HepG2 (cell line): ENCODE measurements around the gene GRM8. TPM values are rescaled to one million over a fixed set of nuclear protein-coding genes. Genes with fewer than 3 reads are reported as not detected.

Source experiments
- ATAC-seq: fragments of 200-7000 bp; cut with Tn5 transposase; 3 replicates; pipeline ENCODE4 v1.9.1; 2020; ENCODE audit warnings: mild to moderate bottlenecking, moderate library complexity
- BruUV-seq: library from RNA; stranded (reverse); fragments of 400-500 nt; replicated peaks from 2 replicates; lab custom pipeline; 2021; lab: Mats Ljungman, UMichigan
- CTCF ChIA-PET: fragments of 300-600 bp; formaldehyde crosslinking; extraction: SDS; loops from one replicate; lab custom pipeline; 2021; ENCODE audit warnings: low total read pairs, inconsistent platforms, low intra/inter-chr PET ratio; lab: Yijun Ruan, JAX
- POLR2A ChIA-PET: fragments of 350-600 bp; sonication (Branson Sonifier 250); formaldehyde crosslinking; loops from one replicate; lab custom pipeline; 2020; ENCODE audit warnings: antibody characterized with exemption, inconsistent platforms; lab: Yijun Ruan, JAX
- DNase-seq: peaks from one replicate; pipeline ENCODE4 v3.0.0-alpha.2; 2015; ENCODE audit warnings: low spot score
- FAIRE-seq: peaks from 3 replicates; lab custom pipeline; 2011; peaks lifted over from hg19 to GRCh38; lab: Jason Lieb, UNC
- H2AFZ ChIP-seq: one replicate; pipeline ENCODE4 v1.6.1; 2011; ENCODE audit warnings: low read length, inconsistent platforms
- H3K27ac ChIP-seq: fragments of 300-600 bp; 3 replicates; pipeline ENCODE4 v1.8.0; 2011; ENCODE audit warnings: mixed run types, mild to moderate bottlenecking, mixed read lengths, low read length, inconsistent platforms; ENCODE audit not compliant: insufficient read depth; ENCODE audit errors: extremely low read length
- H3K27me3 ChIP-seq, 2 experiments: fragments of 200-600 bp in 1 of 2; 2 replicates in 1 of 2; 3 replicates in 1 of 2; pipeline versions ENCODE4 v1.6.0 to v1.8.0; 2011; ENCODE audit warnings: low read length in 2 of 2, mild to moderate bottlenecking in 2 of 2, moderate library complexity in 2 of 2, inconsistent platforms in 1 of 2; ENCODE audit not compliant: insufficient read depth in 2 of 2, control insufficient read depth in 1 of 2
- H3K36me3 ChIP-seq, 2 experiments: fragments of 200-600 bp in 1 of 2; replicated peaks in 1 of 2; 2 replicates in 1 of 2; 3 replicates in 1 of 2; pipeline versions ENCODE4 v1.5.1 to v1.8.0; 2011; ENCODE audit warnings: low read length in 2 of 2, inconsistent platforms in 1 of 2; ENCODE audit not compliant: insufficient read depth in 2 of 2, control insufficient read depth in 1 of 2
- H3K4me1 ChIP-seq: 2 replicates; pipeline ENCODE4 v1.5.1; 2012; ENCODE audit warnings: low read length, inconsistent platforms; ENCODE audit not compliant: insufficient read depth
- H3K4me2 ChIP-seq: 2 replicates; pipeline ENCODE4 v1.6.0; 2011; ENCODE audit warnings: low read depth, low read length, inconsistent platforms
- H3K4me3 ChIP-seq, 3 experiments: fragments of 200-600 bp in 1 of 3; sonication (generic), shearing (Covaris generic) in 1 of 3; replicated peaks in 1 of 3; 2 replicates each; pipeline ENCODE4 v1.5.1; 2011 to 2016; ENCODE audit warnings: low read length in 3 of 3, inconsistent platforms in 2 of 3, low read depth in 2 of 3, mild to moderate bottlenecking in 2 of 3, control low read depth in 1 of 3, mixed read lengths in 1 of 3; ENCODE audit not compliant: insufficient read depth in 1 of 3
- H3K79me2 ChIP-seq: one replicate; pipeline ENCODE4 v1.6.1; 2011; ENCODE audit warnings: low read length, inconsistent platforms; ENCODE audit not compliant: insufficient read depth
- H3K9ac ChIP-seq: 2 replicates; pipeline ENCODE4 v1.6.0; 2011; ENCODE audit warnings: mild to moderate bottlenecking, low read depth, low read length, inconsistent platforms; ENCODE audit not compliant: insufficient read depth
- H3K9me3 ChIP-seq: 2 replicates; pipeline ENCODE4 v1.5.1; 2012; ENCODE audit warnings: mild to moderate bottlenecking, low read length
- H4K20me1 ChIP-seq: 2 replicates; pipeline ENCODE4 v1.6.0; 2011; ENCODE audit warnings: inconsistent platforms, mild to moderate bottlenecking, low read length, moderate library complexity; ENCODE audit not compliant: insufficient read depth
- ADNP ChIP-seq: sonication (generic); formaldehyde crosslinking; IDR thresholded peaks from 2 replicates; pipeline ENCODE4 v1.4.0; 2020; ENCODE audit warnings: missing genetic modification reagents
- BRD4 ChIP-seq: sonication (generic); formaldehyde crosslinking; IDR thresholded peaks from 2 replicates; pipeline ENCODE4 v1.4.0; 2020; ENCODE audit warnings: missing genetic modification reagents
- CBX1 ChIP-seq: IDR thresholded peaks from one replicate; pipeline ENCODE4 v1.6.1; 2016; ENCODE audit warnings: antibody characterized with exemption, low read depth
- FOXO1 ChIP-seq: sonication (generic); formaldehyde crosslinking; IDR thresholded peaks from 2 replicates; pipeline ENCODE4 v1.4.0; 2020; ENCODE audit warnings: missing genetic modification reagents
- HIC2 ChIP-seq: sonication (generic); formaldehyde crosslinking; IDR thresholded peaks from 2 replicates; pipeline ENCODE4 v1.9.0; 2022; ENCODE audit warnings: low read depth, missing genetic modification reagents
- HOMEZ ChIP-seq: IDR thresholded peaks from 2 replicates; pipeline ENCODE4 v1.6.1; 2016; ENCODE audit warnings: low read depth
- MAFG ChIP-seq: sonication (generic); formaldehyde crosslinking; IDR thresholded peaks from 2 replicates; pipeline ENCODE4 v1.5.1; 2020; ENCODE audit warnings: mild to moderate bottlenecking, missing genetic modification reagents
- PAXIP1 ChIP-seq: sonication (generic); formaldehyde crosslinking; conservative IDR thresholded peaks from 2 replicates; pipeline ENCODE4 v1.4.0; 2020; ENCODE audit warnings: mild to moderate bottlenecking, missing genetic modification reagents, moderate library complexity
- SMARCC2 ChIP-seq: fragments of 450-650 bp; IDR thresholded peaks from 2 replicates; pipeline ENCODE4 v1.6.1; 2017; ENCODE audit warnings: antibody characterized with exemption, mild to moderate bottlenecking
- ZBTB44 ChIP-seq: sonication (generic); formaldehyde crosslinking; IDR thresholded peaks from 2 replicates; pipeline ENCODE4 v1.4.0; 2020; ENCODE audit warnings: missing genetic modification reagents
- ZNF431 ChIP-seq: sonication (generic); formaldehyde crosslinking; IDR thresholded peaks from 2 replicates; pipeline ENCODE4 v1.9.0; 2022; ENCODE audit warnings: missing genetic modification reagents, low read depth, mild to moderate bottlenecking, borderline replicate concordance
- ZNF557 ChIP-seq: sonication (generic); formaldehyde crosslinking; IDR thresholded peaks from 2 replicates; pipeline ENCODE4 v1.4.0; 2020; ENCODE audit warnings: missing genetic modification reagents
- WGBS: methylation state at CpG from one replicate; pipeline ENCODE4 v1.1.6; 2017; ENCODE audit warnings: low lambda C conversion rate; 5-methylcytosine and 5-hydroxymethylcytosine counted together
- in situ Hi-C: cut with HindIII; loops from 2 replicates; pipeline ENCODE4 v1.10.0; 2017; ENCODE audit warnings: low pct_unique_long_range_greater_than_20kb; ENCODE audit not compliant: extremely low pct_ligation_motif_present
- intact Hi-C: fragments of 100-400 bp; cut with micrococcal nuclease; formaldehyde crosslinking; loops from one replicate; pipeline ENCODE4 v1.10.0; 2022; ENCODE audit not compliant: unreplicated experiment
- polyA plus RNA-seq, 8 experiments: library from polyadenylated mRNA; depleted of rRNA in 3 of 8; stranded (reverse) in 7 of 8; unstranded in 1 of 8; fragments of >200 nt; fragmentation: Illumina TruSeq in 4 of 8; extraction: Trizol in 4 of 8; gene quantifications; 2 replicates each; pipeline versions ENCODE4 v1.2.1 to v1.2.3, GENCODE V29; 2011 to 2016; ENCODE audit warnings: low read depth in 4 of 8, missing spikeins in 1 of 8, mixed read lengths in 1 of 8; ENCODE audit not compliant: insufficient read depth in 1 of 8
- total RNA-seq, 5 experiments: library from RNA; depleted of rRNA; stranded (reverse); fragments of >200 nt; fragmentation: Illumina TruSeq; extraction: Trizol; gene quantifications; 2 replicates each; pipeline ENCODE4 v1.2.3, GENCODE V29; 2016; ENCODE audit warnings: low read depth in 1 of 5

GRM8 gene
- total and polyA plus RNA-seq, 2 of the 13 experiments (the other 11 are each of a cell fraction or from before 2014, with no cell fraction given): not detected

GRCh38 chr7:126511046-126511445 is 741.7 kb downstream of the GRM8 start (continued):
- TF ChIP-seq ZBTB44 (no peak), CBX1 (no peak), HOMEZ (CRISPR knock-in tag) (no peak)

GRCh38 chr7:126501617-126502016 is 751.1 kb downstream of the GRM8 start:
- 0% methylated on average over 2 of the region's 2 CpGs for WGBS
- Histone ChIP-seq H3K27ac (no peak overlapping the region), H2AFZ (no peak overlapping the region), H3K36me3 (no peaks in the 10 kb centered on the region), H3K4me3 (no peak overlapping the region), H3K4me1 (no peaks in the 10 kb centered on the region), H3K9ac (no peak overlapping the region), H4K20me1 (no peaks in the 10 kb centered on the region), H3K9me3 (peaks cover 85% of the 10 kb centered on the region), H3K4me2 (no peak overlapping the region), H3K27me3 (no peaks in the 10 kb centered on the region; a peak in 1 of 5 replicates), H3K79me2 (no peaks in the 10 kb centered on the region)
- TF ChIP-seq BRD4 (no peak), SMARCC2 (no peak), ZNF557 (CRISPR knock-in tag) (no peak), HIC2 (CRISPR knock-in tag) (no peak), PAXIP1 (CRISPR knock-in tag) (no peak), ZNF431 (no peak), MAFG (CRISPR knock-in tag) (no peak), ADNP (CRISPR knock-in tag) (no peak), FOXO1 (no peak)
- ChIA-PET CTCF (no interaction called here), POLR2A (no interaction called here)
- DNase-seq (no peak), FAIRE-seq (no peak), ATAC-seq (no peak)
- BruUV-seq: no TSS peak
- in situ Hi-C loops (no loop called here), intact Hi-C loops (no loop called here)
